ENCODE measurements around the gene ZNF133. TPM values are rescaled to one million over a fixed set of nuclear protein-coding genes. Genes with fewer than 3 reads are reported as not detected.

Gene ZNF133
- total and polyA plus RNA-seq, 10 donors: 8.7 to 16.9 (median 13.7) TPM

GRCh38 chr20:18316166-18316565 lies 27.8 kb downstream of the ZNF133 start:
- intact Hi-C loops (cut with DNase I; ENCODE audit: low total_unique reads): no loop called here
- peak; percentile 61 for DNase-seq
- Histone ChIP-seq H3K27ac (no peak overlapping the region), H3K9me3 (no peaks in the 10 kb centered on the region), H3K4me1 (no peaks in the 10 kb centered on the region), H3K36me3 (peaks cover 0 to 56% (median 27%) of the 10 kb centered on the region in 6 donors), H3K4me3 (no peak overlapping the region), H3K27me3 (replicated peaks in 1 of 7) (no peaks in the 10 kb centered on the region)
- 97% methylated on average over 13 to 15 of the region's 15 CpGs for WGBS, 5 donors
- TF ChIP-seq POLR2A (IDR thresholded peaks at IDR 0.05) (no peak), POLR2AphosphoS5 (IDR thresholded peaks at IDR 0.05) (peak in 1 of 3 donors; percentile 21), CTCF (IDR thresholded peaks at IDR 0.05 in 8 of 11, conservative IDR thresholded peaks at IDR 0.05 in 3 of 11) (no peak)

- Histone ChIP-seq H3K27me3 (replicated peaks in 1 of 7) (no peaks in the 10 kb centered on the region), H3K27ac (no peak overlapping the region), H3K9me3 (peaks cover 0 to 5% (median 2%) of the 10 kb centered on the region in 8 donors), H3K4me1 (no peaks in the 10 kb centered on the region), H3K36me3 (peaks cover 0 to 20% (median 9%) of the 10 kb centered on the region in 6 donors), H3K4me3 (no peak overlapping the region)
- no peak for DNase-seq
- TF ChIP-seq POLR2A (IDR thresholded peaks at IDR 0.05) (no peak), CTCF (IDR thresholded peaks at IDR 0.05 in 8 of 11, conservative IDR thresholded peaks at IDR 0.05 in 3 of 11) (no peak), POLR2AphosphoS5 (IDR thresholded peaks at IDR 0.05) (no peak)
- intact Hi-C loops (cut with DNase I; ENCODE audit: low total_unique reads): no loop called here
Observed at GRCh38 chr20:18321316-18321715, 33.0 kb downstream of the ZNF133 start.

- Histone ChIP-seq H3K27ac (no peak overlapping the region), H3K36me3 (peaks cover 0 to 10% (median under 1%) of the 10 kb centered on the region in 6 donors), H3K4me3 (no peak overlapping the region), H3K9me3 (peaks cover 0 to 14% (median 10%) of the 10 kb centered on the region in 8 donors), H3K4me1 (no peaks in the 10 kb centered on the region), H3K27me3 (replicated peaks in 1 of 7) (no peaks in the 10 kb centered on the region)
- 91 to 96% (median 93%) methylated on average over 10 of the region's 10 CpGs for WGBS, 5 donors
- no peak for TF ChIP-seq POLR2AphosphoS5 (IDR thresholded peaks at IDR 0.05)
- no peak for TF ChIP-seq POLR2A (IDR thresholded peaks at IDR 0.05)
- no peak for TF ChIP-seq CTCF (IDR thresholded peaks at IDR 0.05 in 8 of 11, conservative IDR thresholded peaks at IDR 0.05 in 3 of 11)
- DNase-seq: no peak
- intact Hi-C loops (cut with DNase I; ENCODE audit: low total_unique reads): no loop called here
Observed at GRCh38 chr20:18321976-18322950, 33.9 kb downstream of the ZNF133 start.

GRCh38 chr20:18323705-18324104 lies 35.4 kb downstream of the ZNF133 start:
- no peak overlapping the region for H3K4me3 ChIP-seq
- intact Hi-C loops (cut with DNase I; ENCODE audit: low total_unique reads): no loop called here

More at GRCh38 chr20:18323705-18324104, 35.4 kb downstream of the ZNF133 start:
- 85 to 93% (median 92%) methylated on average over 4 of the region's 4 CpGs for WGBS, 5 donors
- TF ChIP-seq CTCF (IDR thresholded peaks at IDR 0.05 in 8 of 11, conservative IDR thresholded peaks at IDR 0.05 in 3 of 11): no peak
- TF ChIP-seq POLR2A (IDR thresholded peaks at IDR 0.05): no peak
- no peak for TF ChIP-seq POLR2AphosphoS5 (IDR thresholded peaks at IDR 0.05)
- Histone ChIP-seq H3K36me3 (peaks cover 0 to 4% (median 0%) of the 10 kb centered on the region in 6 donors), H3K27me3 (replicated peaks in 1 of 7) (no peaks in the 10 kb centered on the region), H3K4me1 (no peaks in the 10 kb centered on the region), H3K9me3 (peaks cover 0 to 26% (median 22%) of the 10 kb centered on the region in 8 donors), H3K27ac (no peak overlapping the region)
- DNase-seq: no peak

Data from spleen (tissue), 11 donors.